ENCODE results near the gene M1AP. TPM values are rescaled to one million over a fixed set of nuclear protein-coding genes. Genes with fewer than 3 reads are reported as not detected.

The M1AP gene
- total RNA-seq, 1 experiment from 2014 or later, result 0.11 TPM

GRCh38 chr2:74576211-74576862 lies 71.8 kb downstream of the M1AP start:
- Histone ChIP-seq H2AFZ (ENCODE audit: low read length) (peak overlapping the region; percentile 51), H3K9ac (ENCODE audit: low read length) (no peak overlapping the region)

GRCh38 chr2:74575320-74575719 lies 72.8 kb downstream of the M1AP start:
- no peak overlapping the region for H3K27ac ChIP-seq (ENCODE audit: low read length)
- no peaks in the 10 kb centered on the region for H4K20me1 ChIP-seq (ENCODE audit: insufficient read depth, low read depth, low read length)
- no peaks in the 10 kb centered on the region for H3K36me3 ChIP-seq (ENCODE audit: insufficient read depth, low read length)
- H3K9me3 ChIP-seq (ENCODE audit: low read length), result no peaks in the 10 kb centered on the region
- no peak overlapping the region for H2AFZ ChIP-seq (ENCODE audit: low read length)
- no peak overlapping the region for H3K4me2 ChIP-seq (ENCODE audit: low read depth, low read length, poor library complexity, severe bottlenecking)
- H3K9ac ChIP-seq (ENCODE audit: low read length), result no peak overlapping the region
- no peaks in the 10 kb centered on the region for H3K27me3 ChIP-seq (ENCODE audit: low read length)
- DNase-seq, result no peak
- H3K9me2 ChIP-seq (replicated peaks; ENCODE audit: insufficient read depth, low read length), result no peaks in the 10 kb centered on the region
- no peaks in the 10 kb centered on the region for H3K79me2 ChIP-seq (ENCODE audit: low read length)
- no peak overlapping the region for H3K4me3 ChIP-seq (ENCODE audit: low read length)
- peaks cover 36% of the 10 kb centered on the region for H3K4me1 ChIP-seq (ENCODE audit: low read length)

More at GRCh38 chr2:74576211-74576862, 71.8 kb downstream of the M1AP start:
- H3K4me2 ChIP-seq (ENCODE audit: low read depth, low read length, poor library complexity, severe bottlenecking), result no peak overlapping the region
- no peak overlapping the region for H3K4me3 ChIP-seq (ENCODE audit: low read length)
- H4K20me1 ChIP-seq (ENCODE audit: insufficient read depth, low read depth, low read length), result no peaks in the 10 kb centered on the region
- no peak for DNase-seq
- no peaks in the 10 kb centered on the region for H3K79me2 ChIP-seq (ENCODE audit: low read length)
- peaks cover 30% of the 10 kb centered on the region for H3K4me1 ChIP-seq (ENCODE audit: low read length)
- no peaks in the 10 kb centered on the region for H3K36me3 ChIP-seq (ENCODE audit: insufficient read depth, low read length)
- H3K9me2 ChIP-seq (replicated peaks; ENCODE audit: insufficient read depth, low read length), result no peaks in the 10 kb centered on the region
- no peaks in the 10 kb centered on the region for H3K27me3 ChIP-seq (ENCODE audit: low read length)
- no peak overlapping the region for H3K27ac ChIP-seq (ENCODE audit: low read length)
- no peaks in the 10 kb centered on the region for H3K9me3 ChIP-seq (ENCODE audit: low read length)

- Histone ChIP-seq H3K79me2 (ENCODE audit: low read length) (no peaks in the 10 kb centered on the region), H3K4me1 (ENCODE audit: low read length) (peaks cover 36% of the 10 kb centered on the region), H2AFZ (ENCODE audit: low read length) (peak overlapping the region; percentile 91), H4K20me1 (ENCODE audit: insufficient read depth, low read depth, low read length) (no peaks in the 10 kb centered on the region), H3K9ac (ENCODE audit: low read length) (peak overlapping the region; percentile 40), H3K9me3 (ENCODE audit: low read length) (no peaks in the 10 kb centered on the region), H3K27me3 (ENCODE audit: low read length) (no peaks in the 10 kb centered on the region), H3K36me3 (ENCODE audit: insufficient read depth, low read length) (no peaks in the 10 kb centered on the region), H3K4me3 (ENCODE audit: low read length) (peak overlapping the region; percentile 42), H3K4me2 (ENCODE audit: low read depth, low read length, poor library complexity, severe bottlenecking) (peak overlapping the region; percentile 67), H3K9me2 (replicated peaks; ENCODE audit: insufficient read depth, low read length) (no peaks in the 10 kb centered on the region), H3K27ac (ENCODE audit: low read length) (peak overlapping the region; percentile 65)
- peak; percentile 91 for DNase-seq
Measured at GRCh38 chr2:74573747-74574562, 74.2 kb downstream of the M1AP start.

GRCh38 chr2:74572178-74572925 lies 75.8 kb downstream of the M1AP start:
- no peak overlapping the region for H3K4me3 ChIP-seq (ENCODE audit: low read length)
- H2AFZ ChIP-seq (ENCODE audit: low read length), result peak overlapping the region; percentile 33; the same call in 1 of the 2 replicates
- no peaks in the 10 kb centered on the region for H4K20me1 ChIP-seq (ENCODE audit: insufficient read depth, low read depth, low read length)
- H3K27ac ChIP-seq (ENCODE audit: low read length), result no peak overlapping the region
- no peaks in the 10 kb centered on the region for H3K27me3 ChIP-seq (ENCODE audit: low read length)
- H3K4me1 ChIP-seq (ENCODE audit: low read length), result peaks cover 32% of the 10 kb centered on the region
- H3K79me2 ChIP-seq (ENCODE audit: low read length), result no peaks in the 10 kb centered on the region
- DNase-seq, result peak; percentile 62
- H3K4me2 ChIP-seq (ENCODE audit: low read depth, low read length, poor library complexity, severe bottlenecking), result no peak overlapping the region
- H3K9ac ChIP-seq (ENCODE audit: low read length), result no peak overlapping the region
- no peaks in the 10 kb centered on the region for H3K9me2 ChIP-seq (replicated peaks; ENCODE audit: insufficient read depth, low read length)
- no peaks in the 10 kb centered on the region for H3K36me3 ChIP-seq (ENCODE audit: insufficient read depth, low read length)
- no peaks in the 10 kb centered on the region for H3K9me3 ChIP-seq (ENCODE audit: low read length)

GRCh38 chr2:74571058-74571457 lies 77.1 kb downstream of the M1AP start:
- Histone ChIP-seq H3K9me3 (ENCODE audit: low read length) (no peaks in the 10 kb centered on the region), H3K79me2 (ENCODE audit: low read length) (no peaks in the 10 kb centered on the region), H3K27me3 (ENCODE audit: low read length) (no peaks in the 10 kb centered on the region), H2AFZ (ENCODE audit: low read length) (peak overlapping the region; percentile 64), H3K27ac (ENCODE audit: low read length) (no peak overlapping the region), H3K4me2 (ENCODE audit: low read depth, low read length, poor library complexity, severe bottlenecking) (peak overlapping the region; percentile 1), H3K4me3 (ENCODE audit: low read length) (no peak overlapping the region), H3K4me1 (ENCODE audit: low read length) (peaks cover 28% of the 10 kb centered on the region), H3K9ac (ENCODE audit: low read length) (no peak overlapping the region), H3K9me2 (replicated peaks; ENCODE audit: insufficient read depth, low read length) (no peaks in the 10 kb centered on the region), H4K20me1 (ENCODE audit: insufficient read depth, low read depth, low read length) (no peaks in the 10 kb centered on the region), H3K36me3 (ENCODE audit: insufficient read depth, low read length) (no peaks in the 10 kb centered on the region)
- DNase-seq, result peak; percentile 72

- no peaks in the 10 kb centered on the region for H3K79me2 ChIP-seq (ENCODE audit: low read length)
- H3K27ac ChIP-seq (ENCODE audit: low read length), result no peak overlapping the region
- DNase-seq, result no peak
- no peaks in the 10 kb centered on the region for H4K20me1 ChIP-seq (ENCODE audit: insufficient read depth, low read depth, low read length)
- H3K4me1 ChIP-seq (ENCODE audit: low read length), result peaks cover 27% of the 10 kb centered on the region
- no peak overlapping the region for H3K4me3 ChIP-seq (ENCODE audit: low read length)
- no peaks in the 10 kb centered on the region for H3K27me3 ChIP-seq (ENCODE audit: low read length)
- H3K36me3 ChIP-seq (ENCODE audit: insufficient read depth, low read length), result no peaks in the 10 kb centered on the region
- H3K9ac ChIP-seq (ENCODE audit: low read length), result no peak overlapping the region
- H3K4me2 ChIP-seq (ENCODE audit: low read depth, low read length, poor library complexity, severe bottlenecking), result no peak overlapping the region
- no peak overlapping the region for H2AFZ ChIP-seq (ENCODE audit: low read length)
- H3K9me2 ChIP-seq (replicated peaks; ENCODE audit: insufficient read depth, low read length), result no peaks in the 10 kb centered on the region
- no peaks in the 10 kb centered on the region for H3K9me3 ChIP-seq (ENCODE audit: low read length)
Measured at GRCh38 chr2:74569686-74570085, 78.4 kb downstream of the M1AP start.

GRCh38 chr2:74567881-74568280 lies 80.2 kb downstream of the M1AP start:
- no peaks in the 10 kb centered on the region for H3K27me3 ChIP-seq (ENCODE audit: low read length)
- no peaks in the 10 kb centered on the region for H3K79me2 ChIP-seq (ENCODE audit: low read length)
- no peak overlapping the region for H3K4me3 ChIP-seq (ENCODE audit: low read length)
- no peak overlapping the region for H3K4me2 ChIP-seq (ENCODE audit: low read depth, low read length, poor library complexity, severe bottlenecking)
- H3K27ac ChIP-seq (ENCODE audit: low read length), result no peak overlapping the region
- no peak overlapping the region for H3K9ac ChIP-seq (ENCODE audit: low read length)
- peaks cover 13% of the 10 kb centered on the region for H3K4me1 ChIP-seq (ENCODE audit: low read length)
- H2AFZ ChIP-seq (ENCODE audit: low read length), result no peak overlapping the region
- H3K9me3 ChIP-seq (ENCODE audit: low read length), result no peaks in the 10 kb centered on the region
- H4K20me1 ChIP-seq (ENCODE audit: insufficient read depth, low read depth, low read length), result no peaks in the 10 kb centered on the region
- H3K9me2 ChIP-seq (replicated peaks; ENCODE audit: insufficient read depth, low read length), result no peaks in the 10 kb centered on the region
- H3K36me3 ChIP-seq (ENCODE audit: insufficient read depth, low read length), result no peaks in the 10 kb centered on the region
- DNase-seq, result no peak

- Histone ChIP-seq H4K20me1 (ENCODE audit: insufficient read depth, low read depth, low read length) (no peaks in the 10 kb centered on the region), H3K4me2 (ENCODE audit: low read depth, low read length, poor library complexity, severe bottlenecking) (no peak overlapping the region), H3K9ac (ENCODE audit: low read length) (no peak overlapping the region), H3K36me3 (ENCODE audit: insufficient read depth, low read length) (no peaks in the 10 kb centered on the region), H3K27ac (ENCODE audit: low read length) (no peak overlapping the region), H3K79me2 (ENCODE audit: low read length) (no peaks in the 10 kb centered on the region), H3K4me3 (ENCODE audit: low read length) (no peak overlapping the region), H3K27me3 (ENCODE audit: low read length) (no peaks in the 10 kb centered on the region), H3K4me1 (ENCODE audit: low read length) (peaks cover 8% of the 10 kb centered on the region), H3K9me2 (replicated peaks; ENCODE audit: insufficient read depth, low read length) (no peaks in the 10 kb centered on the region), H3K9me3 (ENCODE audit: low read length) (no peaks in the 10 kb centered on the region), H2AFZ (ENCODE audit: low read length) (no peak overlapping the region)
- no peak for DNase-seq
Measured at GRCh38 chr2:74566754-74567085, 81.4 kb downstream of the M1AP start.
